HG02885 (cell line): Measurements from ENCODE around the gene ETF1.

Experiments used
- ATAC-seq: cut with Tn5 transposase; IDR thresholded peaks from one replicate; pipeline ENCODE4 v1.9.1; 2021; ENCODE audit warnings: mild to moderate bottlenecking; ENCODE audit not compliant: unreplicated experiment, poor library complexity

The ETF1 gene

GRCh38 chr5:138542956-138543729, at the start of gene ETF1:
ETF1 (minus strand) TSS chr5:138543236; CDS start chr5:138542918, 318 bp downstream.
- peak; percentile 91 for ATAC-seq

- no peak for ATAC-seq
These were observed 45.2 kb upstream of the ETF1 start for GRCh38 chr5:138588013-138588788.

- ATAC-seq: no peak
These were observed 42.1 kb upstream of the ETF1 start for GRCh38 chr5:138585157-138585556.

GRCh38 chr5:138583984-138584637, 41.1 kb upstream of the ETF1 start:
- no peak for ATAC-seq

- ATAC-seq: no peak
These were observed 39.9 kb upstream of the ETF1 start for GRCh38 chr5:138582959-138583358.

- no peak for ATAC-seq
These were observed 37.7 kb upstream of the ETF1 start for GRCh38 chr5:138580777-138581176.

- ATAC-seq: no peak
These were observed 37.0 kb upstream of the ETF1 start for GRCh38 chr5:138580001-138580400.

- no peak for ATAC-seq
These were observed 36.5 kb upstream of the ETF1 start for GRCh38 chr5:138579517-138579863.

GRCh38 chr5:138577452-138577851, 34.4 kb upstream of the ETF1 start:
- no peak for ATAC-seq

GRCh38 chr5:138575194-138576015, 32.4 kb upstream of the ETF1 start, which contains the start of gene HSPA9:
HSPA9 (minus strand) TSS chr5:138575401; CDS start chr5:138575318, 83 bp downstream.
- ATAC-seq: peak; percentile 85

- no peak for ATAC-seq
These were observed 31.7 kb upstream of the ETF1 start for GRCh38 chr5:138574744-138575193.

- ATAC-seq: no peak
These were observed 31.1 kb upstream of the ETF1 start for GRCh38 chr5:138573949-138574670.

- ATAC-seq: no peak
These were observed 30.2 kb upstream of the ETF1 start for GRCh38 chr5:138573223-138573622.

GRCh38 chr5:138570871-138571270, 27.8 kb upstream of the ETF1 start:
- ATAC-seq: no peak

- no peak for ATAC-seq
These were observed 26.7 kb upstream of the ETF1 start for GRCh38 chr5:138569782-138570181.

GRCh38 chr5:138568061-138568824, 25.2 kb upstream of the ETF1 start:
- ATAC-seq: no peak

GRCh38 chr5:138566792-138567191, 23.8 kb upstream of the ETF1 start:
- ATAC-seq: no peak

GRCh38 chr5:138565100-138565821, 22.2 kb upstream of the ETF1 start:
- ATAC-seq: peak; percentile 48
